Measurements from ENCODE around the gene SCUBE1. TPM values are rescaled to one million over a fixed set of nuclear protein-coding genes. Genes with fewer than 3 reads are reported as not detected.

The SCUBE1 gene
- total RNA-seq, 1 donor from 2014 or later, result 16.6 TPM

- Histone ChIP-seq H3K27ac (peak overlapping the region; percentile 73), H3K27me3 (ENCODE audit: low read depth) (no peaks in the 10 kb centered on the region), H3K4me3 (no peak overlapping the region), H3K4me1 (peaks cover 6% of the 10 kb centered on the region), H3K9me3 (no peaks in the 10 kb centered on the region), H3K36me3 (no peaks in the 10 kb centered on the region)
- DNase-seq (no peak), ATAC-seq (peak; percentile 48)
- TF ChIP-seq, protein P1, sequence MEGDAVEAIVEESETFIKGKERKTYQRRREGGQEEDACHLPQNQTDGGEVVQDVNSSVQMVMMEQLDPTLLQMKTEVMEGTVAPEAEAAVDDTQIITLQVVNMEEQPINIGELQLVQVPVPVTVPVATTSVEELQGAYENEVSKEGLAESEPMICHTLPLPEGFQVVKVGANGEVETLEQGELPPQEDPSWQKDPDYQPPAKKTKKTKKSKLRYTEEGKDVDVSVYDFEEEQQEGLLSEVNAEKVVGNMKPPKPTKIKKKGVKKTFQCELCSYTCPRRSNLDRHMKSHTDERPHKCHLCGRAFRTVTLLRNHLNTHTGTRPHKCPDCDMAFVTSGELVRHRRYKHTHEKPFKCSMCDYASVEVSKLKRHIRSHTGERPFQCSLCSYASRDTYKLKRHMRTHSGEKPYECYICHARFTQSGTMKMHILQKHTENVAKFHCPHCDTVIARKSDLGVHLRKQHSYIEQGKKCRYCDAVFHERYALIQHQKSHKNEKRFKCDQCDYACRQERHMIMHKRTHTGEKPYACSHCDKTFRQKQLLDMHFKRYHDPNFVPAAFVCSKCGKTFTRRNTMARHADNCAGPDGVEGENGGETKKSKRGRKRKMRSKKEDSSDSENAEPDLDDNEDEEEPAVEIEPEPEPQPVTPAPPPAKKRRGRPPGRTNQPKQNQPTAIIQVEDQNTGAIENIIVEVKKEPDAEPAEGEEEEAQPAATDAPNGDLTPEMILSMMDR (IDR thresholded peaks at IDR 0.05), result no peak
- intact Hi-C loops (cut with DNase I), result loop anchor here (10.0 kb wide), 2 partner anchors 72 to 112 kb away; partner anchors contain the start of gene SCUBE1
These were observed 70.3 kb downstream of the SCUBE1 start for GRCh38 chr22:43272869-43273318.

DNA sequence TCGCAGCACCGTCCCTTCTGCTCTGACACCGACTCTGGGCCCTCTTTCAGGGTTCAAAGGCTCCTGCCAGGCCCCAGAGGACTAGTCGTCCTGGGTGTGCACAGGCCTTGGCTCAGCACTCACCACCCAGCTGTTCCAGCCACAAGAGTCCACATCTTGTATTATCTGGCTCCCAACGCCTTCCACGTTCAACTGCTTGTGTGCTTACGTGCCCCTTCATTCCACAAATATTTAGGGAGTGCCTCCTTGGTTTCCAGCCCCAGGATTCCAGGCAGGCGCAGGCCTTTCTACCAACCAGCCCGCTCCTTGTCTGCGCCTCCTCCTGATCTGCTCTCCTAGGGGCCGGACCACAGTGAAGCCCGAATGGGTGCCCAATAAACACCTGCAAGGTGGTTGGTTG lies 70.9 kb downstream of the SCUBE1 start:
- Histone ChIP-seq H3K4me1 (peaks cover 6% of the 10 kb centered on the region), H3K36me3 (no peaks in the 10 kb centered on the region), H3K27ac (peak overlapping the region; percentile 73), H3K27me3 (ENCODE audit: low read depth) (no peaks in the 10 kb centered on the region), H3K9me3 (no peaks in the 10 kb centered on the region), H3K4me3 (no peak overlapping the region)
- TF ChIP-seq, protein P1 (IDR thresholded peaks at IDR 0.05), result no peak
- ATAC-seq (peak; percentile 58 to 80), DNase-seq (peak; percentile 65)
- intact Hi-C loops (cut with DNase I), result loop anchor here (10.0 kb wide), 2 partner anchors 72 to 112 kb away; partner anchors contain the start of gene SCUBE1

DNA sequence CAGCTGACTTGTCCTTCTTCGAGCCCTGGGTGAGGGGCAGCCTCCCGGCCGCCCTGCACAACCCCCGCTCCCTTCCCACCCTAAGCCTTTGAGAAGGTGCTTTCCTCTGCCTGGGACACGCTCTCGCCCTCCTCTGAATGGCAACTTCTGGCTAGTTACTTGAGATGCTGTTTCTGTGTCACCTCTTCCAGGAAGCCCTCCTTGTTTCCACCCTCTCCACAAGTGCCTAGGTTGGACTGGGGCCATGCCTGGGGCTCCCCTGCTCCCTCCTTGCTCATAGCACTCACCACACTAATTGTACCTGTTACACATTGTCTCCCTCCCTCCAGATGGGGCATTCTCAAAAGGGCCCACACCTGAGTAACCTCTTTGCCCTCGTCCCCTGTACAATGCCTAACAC lies 72.2 kb downstream of the SCUBE1 start:
- peaks cover 6% of the 10 kb centered on the region for H3K4me1 ChIP-seq
- H3K9me3 ChIP-seq, result no peaks in the 10 kb centered on the region
- intact Hi-C loops (cut with DNase I), result loop anchor here (10.0 kb wide), 2 partner anchors 74 to 114 kb away; partner anchors contain the start of gene SCUBE1
- TF ChIP-seq, protein P1 (IDR thresholded peaks at IDR 0.05), result no peak
- H3K4me3 ChIP-seq, result no peak overlapping the region
- ATAC-seq (no peak), DNase-seq (no peak)
- H3K27me3 ChIP-seq (ENCODE audit: low read depth), result no peaks in the 10 kb centered on the region
- H3K36me3 ChIP-seq, result no peaks in the 10 kb centered on the region
- H3K27ac ChIP-seq, result peak overlapping the region; percentile 73

- intact Hi-C loops (cut with DNase I), result loop anchor here (10.0 kb wide), 2 partner anchors 74 to 114 kb away; partner anchors contain the start of gene SCUBE1
- no peak for ATAC-seq
- H3K4me3 ChIP-seq, result no peak overlapping the region
- no peaks in the 10 kb centered on the region for H3K36me3 ChIP-seq
- no peak for DNase-seq
- TF ChIP-seq, protein P1 (IDR thresholded peaks at IDR 0.05), result no peak
- H3K4me1 ChIP-seq, result peaks cover 6% of the 10 kb centered on the region
- H3K27me3 ChIP-seq (ENCODE audit: low read depth), result no peaks in the 10 kb centered on the region
- no peaks in the 10 kb centered on the region for H3K9me3 ChIP-seq
- H3K27ac ChIP-seq, result no peak overlapping the region
These were observed 72.8 kb downstream of the SCUBE1 start for GRCh38 chr22:43270314-43270908.

DNA sequence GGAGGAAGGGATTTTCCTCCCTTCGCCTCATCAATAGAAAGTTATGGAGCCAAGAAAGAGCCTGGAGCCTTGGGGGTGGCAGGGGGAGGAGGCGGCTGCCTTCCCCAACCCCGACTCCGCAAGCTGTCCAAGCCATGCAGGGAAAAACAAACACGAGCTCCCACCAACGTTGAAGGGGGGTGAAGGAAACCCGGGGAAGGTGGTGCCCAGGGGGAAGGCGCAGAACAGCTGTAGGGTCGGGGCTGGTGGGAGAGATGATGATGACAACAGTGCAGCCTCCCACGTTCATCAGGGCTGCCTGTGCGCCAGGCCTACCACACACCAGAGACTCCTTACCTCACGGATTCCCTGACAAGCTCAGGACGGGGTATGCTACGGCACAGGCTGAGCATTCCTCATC lies 73.5 kb downstream of the SCUBE1 start:
- ATAC-seq (no peak), DNase-seq (no peak)
- H3K36me3 ChIP-seq, result no peaks in the 10 kb centered on the region
- TF ChIP-seq, protein P1 (IDR thresholded peaks at IDR 0.05), result no peak
- H3K27ac ChIP-seq, result no peak overlapping the region
- H3K27me3 ChIP-seq (ENCODE audit: low read depth), result no peaks in the 10 kb centered on the region
- peaks cover 11% of the 10 kb centered on the region for H3K4me1 ChIP-seq
- H3K4me3 ChIP-seq, result no peak overlapping the region
- intact Hi-C loops (cut with DNase I), result loop anchor here (10.0 kb wide), 2 partner anchors 75 to 115 kb away; partner anchors contain the start of gene SCUBE1
- H3K9me3 ChIP-seq, result no peaks in the 10 kb centered on the region
